ENCODE measurements around the gene HERC4. TPM values are rescaled to one million over a fixed set of nuclear protein-coding genes. Genes with fewer than 3 reads are reported as not detected.

Gene HERC4
- polyA plus RNA-seq, 2 donors: 11.8 to 13.3 TPM

- no peaks in the 10 kb centered on the region for H3K27me3 ChIP-seq (ENCODE audit: control insufficient read depth in 1 of 2, insufficient read depth in 2 of 2, low read length in 2 of 2)
- no peaks in the 10 kb centered on the region for H3K4me1 ChIP-seq (ENCODE audit: control insufficient read depth in 2 of 2, insufficient read depth in 2 of 2, low read length in 1 of 2)
- 94 to 97% methylated on average over 5 of the region's 5 CpGs for WGBS, 2 donors
- no peak overlapping the region for H3K27ac ChIP-seq (ENCODE audit: low read depth in 2 of 2, low read length in 1 of 2)
- H3K4me3 ChIP-seq (ENCODE audit: low read depth in 1 of 2, low read length in 2 of 2): no peak overlapping the region
- H3K9me3 ChIP-seq (ENCODE audit: control insufficient read depth in 2 of 2, insufficient read depth in 1 of 2, low read depth in 1 of 2, low read length in 1 of 2): no peaks in the 10 kb centered on the region
- H3K36me3 ChIP-seq (ENCODE audit: control insufficient read depth in 2 of 2, insufficient read depth in 2 of 2, low read length in 1 of 2): peaks cover 1 to 3% of the 10 kb centered on the region in 2 donors
Measured at GRCh38 chr10:67923551-67923950, 151.5 kb downstream of the HERC4 start.

- no peaks in the 10 kb centered on the region for H3K4me1 ChIP-seq (ENCODE audit: control insufficient read depth in 2 of 2, insufficient read depth in 2 of 2, low read length in 1 of 2)
- H3K27ac ChIP-seq (ENCODE audit: low read depth in 2 of 2, low read length in 1 of 2): no peak overlapping the region
- H3K4me3 ChIP-seq (ENCODE audit: low read depth in 1 of 2, low read length in 2 of 2): no peak overlapping the region
- H3K9me3 ChIP-seq (ENCODE audit: control insufficient read depth in 2 of 2, insufficient read depth in 1 of 2, low read depth in 1 of 2, low read length in 1 of 2): no peaks in the 10 kb centered on the region
- whole genome bisulfite sequencing, 2 donors: 86 to 91% methylated on average over 1 of the region's 1 CpG
- peaks cover 5 to 7% of the 10 kb centered on the region in 2 donors for H3K36me3 ChIP-seq (ENCODE audit: control insufficient read depth in 2 of 2, insufficient read depth in 2 of 2, low read length in 1 of 2)
- no peaks in the 10 kb centered on the region for H3K27me3 ChIP-seq (ENCODE audit: control insufficient read depth in 1 of 2, insufficient read depth in 2 of 2, low read length in 2 of 2)
Measured at GRCh38 chr10:67921065-67921464, 154.0 kb downstream of the HERC4 start.

GRCh38 chr10:67917679-67918078 is 157.4 kb downstream of the HERC4 start:
- WGBS, 2 donors: 71 to 76% methylated on average over 1 of the region's 1 CpG
- Histone ChIP-seq H3K27ac (ENCODE audit: low read depth in 2 of 2, low read length in 1 of 2) (no peak overlapping the region), H3K9me3 (ENCODE audit: control insufficient read depth in 2 of 2, insufficient read depth in 1 of 2, low read depth in 1 of 2, low read length in 1 of 2) (no peaks in the 10 kb centered on the region), H3K4me1 (ENCODE audit: control insufficient read depth in 2 of 2, insufficient read depth in 2 of 2, low read length in 1 of 2) (no peaks in the 10 kb centered on the region), H3K4me3 (ENCODE audit: low read depth in 1 of 2, low read length in 2 of 2) (no peak overlapping the region), H3K27me3 (ENCODE audit: control insufficient read depth in 1 of 2, insufficient read depth in 2 of 2, low read length in 2 of 2) (no peaks in the 10 kb centered on the region), H3K36me3 (ENCODE audit: control insufficient read depth in 2 of 2, insufficient read depth in 2 of 2, low read length in 1 of 2) (peaks cover 5 to 10% of the 10 kb centered on the region in 2 donors)

- Histone ChIP-seq H3K9me3 (ENCODE audit: control insufficient read depth in 2 of 2, insufficient read depth in 1 of 2, low read depth in 1 of 2, low read length in 1 of 2) (no peaks in the 10 kb centered on the region), H3K27ac (ENCODE audit: low read depth in 2 of 2, low read length in 1 of 2) (no peak overlapping the region), H3K4me3 (ENCODE audit: low read depth in 1 of 2, low read length in 2 of 2) (no peak overlapping the region), H3K27me3 (ENCODE audit: control insufficient read depth in 1 of 2, insufficient read depth in 2 of 2, low read length in 2 of 2) (no peaks in the 10 kb centered on the region), H3K36me3 (ENCODE audit: control insufficient read depth in 2 of 2, insufficient read depth in 2 of 2, low read length in 1 of 2) (peaks cover 5 to 10% of the 10 kb centered on the region in 2 donors), H3K4me1 (ENCODE audit: control insufficient read depth in 2 of 2, insufficient read depth in 2 of 2, low read length in 1 of 2) (no peaks in the 10 kb centered on the region)
- 79 to 86% methylated on average over 2 of the region's 2 CpGs for WGBS, 2 donors
Measured at GRCh38 chr10:67917169-67917568, 157.9 kb downstream of the HERC4 start.

GRCh38 chr10:67914777-67915340 is 160.2 kb downstream of the HERC4 start:
- H3K27ac ChIP-seq (ENCODE audit: low read depth in 2 of 2, low read length in 1 of 2): no peak overlapping the region
- WGBS, 2 donors: 94 to 95% methylated on average over 8 of the region's 8 CpGs

GRCh38 chr10:67912331-67912946 is 162.6 kb downstream of the HERC4 start:
- no peaks in the 10 kb centered on the region for H3K27me3 ChIP-seq (ENCODE audit: control insufficient read depth in 1 of 2, insufficient read depth in 2 of 2, low read length in 2 of 2)
- H3K4me1 ChIP-seq (ENCODE audit: control insufficient read depth in 2 of 2, insufficient read depth in 2 of 2, low read length in 1 of 2): no peaks in the 10 kb centered on the region
- no peak overlapping the region for H3K27ac ChIP-seq (ENCODE audit: low read depth in 2 of 2, low read length in 1 of 2)
- H3K36me3 ChIP-seq (ENCODE audit: control insufficient read depth in 2 of 2, insufficient read depth in 2 of 2, low read length in 1 of 2): peaks cover 10 to 11% of the 10 kb centered on the region in 2 donors
- WGBS, 2 donors: 80 to 85% methylated on average over 2 of the region's 2 CpGs
- H3K9me3 ChIP-seq (ENCODE audit: control insufficient read depth in 2 of 2, insufficient read depth in 1 of 2, low read depth in 1 of 2, low read length in 1 of 2): no peaks in the 10 kb centered on the region
- H3K4me3 ChIP-seq (ENCODE audit: low read depth in 1 of 2, low read length in 2 of 2): no peak overlapping the region

More at GRCh38 chr10:67914777-67915340, 160.2 kb downstream of the HERC4 start:
- Histone ChIP-seq H3K27me3 (ENCODE audit: control insufficient read depth in 1 of 2, insufficient read depth in 2 of 2, low read length in 2 of 2) (no peaks in the 10 kb centered on the region), H3K36me3 (ENCODE audit: control insufficient read depth in 2 of 2, insufficient read depth in 2 of 2, low read length in 1 of 2) (peaks cover 8 to 13% of the 10 kb centered on the region in 2 donors), H3K4me3 (ENCODE audit: low read depth in 1 of 2, low read length in 2 of 2) (no peak overlapping the region), H3K4me1 (ENCODE audit: control insufficient read depth in 2 of 2, insufficient read depth in 2 of 2, low read length in 1 of 2) (no peaks in the 10 kb centered on the region), H3K9me3 (ENCODE audit: control insufficient read depth in 2 of 2, insufficient read depth in 1 of 2, low read depth in 1 of 2, low read length in 1 of 2) (no peaks in the 10 kb centered on the region)

GRCh38 chr10:67903581-67903980 is 171.5 kb downstream of the HERC4 start:
- peaks cover 3 to 4% of the 10 kb centered on the region in 2 donors for H3K36me3 ChIP-seq (ENCODE audit: control insufficient read depth in 2 of 2, insufficient read depth in 2 of 2, low read length in 1 of 2)
- H3K4me3 ChIP-seq (ENCODE audit: low read depth in 1 of 2, low read length in 2 of 2): no peak overlapping the region
- no peak overlapping the region for H3K27ac ChIP-seq (ENCODE audit: low read depth in 2 of 2, low read length in 1 of 2)
- no peaks in the 10 kb centered on the region for H3K27me3 ChIP-seq (ENCODE audit: control insufficient read depth in 1 of 2, insufficient read depth in 2 of 2, low read length in 2 of 2)
- WGBS, 2 donors: 95 to 96% methylated on average over 7 of the region's 7 CpGs
- no peaks in the 10 kb centered on the region for H3K9me3 ChIP-seq (ENCODE audit: control insufficient read depth in 2 of 2, insufficient read depth in 1 of 2, low read depth in 1 of 2, low read length in 1 of 2)
- no peaks in the 10 kb centered on the region for H3K4me1 ChIP-seq (ENCODE audit: control insufficient read depth in 2 of 2, insufficient read depth in 2 of 2, low read length in 1 of 2)

- no peaks in the 10 kb centered on the region for H3K27me3 ChIP-seq (ENCODE audit: control insufficient read depth in 1 of 2, insufficient read depth in 2 of 2, low read length in 2 of 2)
- H3K4me1 ChIP-seq (ENCODE audit: control insufficient read depth in 2 of 2, insufficient read depth in 2 of 2, low read length in 1 of 2): no peaks in the 10 kb centered on the region
- no peak overlapping the region for H3K27ac ChIP-seq (ENCODE audit: low read depth in 2 of 2, low read length in 1 of 2)
- H3K4me3 ChIP-seq (ENCODE audit: low read depth in 1 of 2, low read length in 2 of 2): no peak overlapping the region
- peaks cover 3 to 13% of the 10 kb centered on the region in 2 donors for H3K36me3 ChIP-seq (ENCODE audit: control insufficient read depth in 2 of 2, insufficient read depth in 2 of 2, low read length in 1 of 2)
- H3K9me3 ChIP-seq (ENCODE audit: control insufficient read depth in 2 of 2, insufficient read depth in 1 of 2, low read depth in 1 of 2, low read length in 1 of 2): no peaks in the 10 kb centered on the region
- 90 to 91% methylated on average over 14 of the region's 14 CpGs for WGBS, 2 donors
Measured at GRCh38 chr10:67893637-67894036, 181.4 kb downstream of the HERC4 start.

- WGBS, 2 donors: 0% methylated on average over 66 to 73 of the region's 73 CpGs
Measured at GRCh38 chr10:67884842-67885670, 190.0 kb downstream of the HERC4 start.

More at GRCh38 chr10:67884842-67885670, 190.0 kb downstream of the HERC4 start:
- Histone ChIP-seq H3K27ac (ENCODE audit: low read depth in 2 of 2, low read length in 1 of 2) (peak overlapping the region; percentile 96 to 97), H3K4me3 (ENCODE audit: low read depth in 1 of 2, low read length in 2 of 2) (peak overlapping the region; percentile 71 to 85), H3K9me3 (ENCODE audit: control insufficient read depth in 2 of 2, insufficient read depth in 1 of 2, low read depth in 1 of 2, low read length in 1 of 2) (no peaks in the 10 kb centered on the region), H3K27me3 (ENCODE audit: control insufficient read depth in 1 of 2, insufficient read depth in 2 of 2, low read length in 2 of 2) (no peaks in the 10 kb centered on the region), H3K4me1 (ENCODE audit: control insufficient read depth in 2 of 2, insufficient read depth in 2 of 2, low read length in 1 of 2) (no peaks in the 10 kb centered on the region), H3K36me3 (ENCODE audit: control insufficient read depth in 2 of 2, insufficient read depth in 2 of 2, low read length in 1 of 2) (peaks cover 0 to 5% of the 10 kb centered on the region in 2 donors)
